HG02840 (cell line): ENCODE measurements around the gene STK38L.

Source experiments
- ATAC-seq: cut with Tn5 transposase; IDR thresholded peaks from one replicate; pipeline ENCODE4 v1.9.1; 2021; ENCODE audit warnings: mild to moderate bottlenecking, moderate library complexity, moderate number of reproducible peaks; ENCODE audit not compliant: unreplicated experiment, low FRiP score

STK38L gene

DNA sequence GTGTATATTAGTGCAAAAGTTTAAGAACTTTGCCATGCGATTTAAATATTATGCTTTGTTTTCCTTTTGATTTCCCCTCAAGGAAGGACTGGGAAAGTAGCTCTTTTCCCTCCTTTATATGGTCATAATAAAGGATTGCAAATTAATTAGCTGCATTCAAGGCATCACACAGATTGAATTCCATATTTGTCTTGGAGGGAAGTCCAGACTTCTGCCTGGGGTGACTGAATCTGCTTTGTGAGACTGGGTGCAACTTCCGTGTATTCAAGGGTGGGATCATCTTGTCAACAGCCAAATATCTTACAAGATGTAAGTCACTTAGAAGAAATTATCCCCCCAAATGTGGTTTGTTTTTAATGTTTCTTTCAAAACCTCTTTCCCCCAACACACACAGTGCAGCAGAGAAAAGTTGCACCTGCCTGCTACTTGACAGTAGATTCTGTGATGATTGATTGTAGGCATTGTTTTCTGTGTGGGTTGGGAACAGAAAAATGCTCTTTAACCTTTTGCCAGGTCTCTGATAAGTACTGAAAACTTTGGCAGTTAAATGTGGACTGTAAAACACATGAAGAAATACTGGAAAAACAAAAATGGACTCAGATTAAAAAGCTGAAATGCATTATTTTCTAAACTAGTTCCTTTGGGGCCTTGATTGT, 28.4 kb downstream of the STK38L start:
- ATAC-seq: no peak

DNA sequence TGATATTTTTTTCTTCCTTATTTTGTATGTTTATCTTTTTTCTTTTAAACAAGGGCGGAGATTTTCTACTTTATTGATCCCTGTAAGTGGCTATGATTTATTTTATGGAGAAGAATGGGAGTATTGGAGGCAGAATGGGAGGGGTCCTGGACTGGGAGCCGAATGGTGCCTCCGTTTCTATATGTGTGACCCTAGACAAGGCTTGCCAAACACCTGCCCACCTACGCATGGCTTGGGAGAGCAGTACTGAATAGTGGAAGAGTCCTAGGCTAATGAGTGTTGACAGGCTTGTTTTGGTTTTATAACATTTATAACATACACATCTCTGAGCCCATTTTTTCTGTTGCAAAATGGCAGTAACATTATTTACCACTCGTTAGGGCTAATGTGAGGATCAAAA, 29.0 kb downstream of the STK38L start:
- no peak for ATAC-seq

GRCh38 chr12:27274706-27275105, 30.6 kb downstream of the STK38L start:
- no peak for ATAC-seq

DNA sequence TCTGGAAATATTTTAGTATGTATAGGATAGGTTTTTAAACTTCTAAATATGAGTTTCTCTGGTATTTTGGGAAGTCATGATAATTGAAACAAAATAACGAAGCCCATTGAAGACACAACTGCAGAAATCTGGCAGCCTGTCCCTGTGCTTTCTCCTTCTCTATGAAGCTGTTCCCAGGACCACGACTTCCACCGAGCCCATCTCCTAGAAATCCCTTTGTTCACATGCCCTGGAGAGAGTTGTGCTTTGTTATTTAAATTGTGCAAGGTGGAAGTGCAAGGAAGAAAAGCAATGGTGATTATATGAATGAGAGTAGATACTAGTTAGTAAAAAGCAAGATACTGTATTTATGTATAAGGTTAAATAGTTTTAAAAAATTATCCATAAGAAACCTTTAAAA, 32.2 kb downstream of the STK38L start:
- ATAC-seq: no peak

GRCh38 chr12:27277846-27278260, 33.8 kb downstream of the STK38L start:
- ATAC-seq: peak; percentile 82

- ATAC-seq: no peak
Measured at GRCh38 chr12:27279826-27280225, 35.7 kb downstream of the STK38L start.

DNA sequence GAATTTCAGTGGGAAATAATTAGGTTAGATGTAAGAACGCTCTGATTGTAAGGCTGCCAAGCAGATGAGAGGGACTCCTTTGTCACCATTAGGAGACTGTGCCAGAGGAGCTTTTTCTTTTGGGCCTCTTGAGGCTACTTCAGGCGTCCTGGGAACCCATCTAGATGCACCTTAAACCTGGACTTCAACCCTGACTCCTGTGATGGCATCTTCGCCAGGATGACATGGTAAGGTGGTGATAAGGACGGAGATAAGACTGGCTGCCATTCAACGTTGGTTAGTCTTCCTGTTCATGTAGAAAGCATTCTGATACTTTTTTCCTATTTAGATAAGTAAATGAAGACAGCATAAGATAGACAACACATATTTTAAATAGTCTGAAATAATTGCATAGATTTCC, 36.3 kb downstream of the STK38L start:
- no peak for ATAC-seq

DNA sequence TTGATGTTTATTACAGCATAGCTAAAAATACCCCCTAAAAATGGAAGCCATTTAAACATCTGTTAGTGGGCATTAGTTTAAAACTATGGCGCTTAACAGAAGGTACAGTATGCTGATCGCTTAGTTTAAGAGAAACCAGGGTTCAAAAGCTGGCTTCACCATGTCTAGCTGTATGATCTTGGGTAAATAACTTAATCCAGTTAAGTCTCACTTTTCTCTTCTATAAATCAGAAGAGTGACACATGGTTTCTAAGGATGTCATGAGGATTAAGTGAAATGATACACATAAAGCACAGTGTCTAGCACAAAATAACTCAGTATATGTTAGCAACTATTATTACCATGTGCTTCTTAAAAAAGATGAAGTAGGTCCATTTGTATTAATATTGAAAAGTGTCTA, 38.7 kb downstream of the STK38L start:
- ATAC-seq: no peak

- ATAC-seq: no peak
Measured at GRCh38 chr12:27284021-27284420, 39.9 kb downstream of the STK38L start.

DNA sequence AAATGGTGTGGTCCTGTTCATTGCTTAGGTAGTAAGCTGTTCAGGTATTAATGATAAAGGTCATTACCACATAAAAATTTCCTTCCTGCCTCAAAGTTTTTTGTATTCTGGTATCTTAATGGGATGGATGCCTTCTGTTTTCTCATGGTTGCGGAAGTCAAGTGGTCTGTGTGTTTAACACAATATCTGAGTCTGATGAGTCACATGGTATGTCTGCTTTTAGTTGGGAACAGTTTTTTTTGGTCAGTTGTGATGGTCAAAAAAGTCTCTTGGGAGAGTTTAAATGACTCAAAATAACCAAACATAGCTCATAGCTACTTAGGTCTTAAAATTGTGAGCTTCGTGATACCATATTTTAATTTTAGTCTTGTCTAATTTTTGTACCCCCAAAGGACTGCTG, 40.7 kb downstream of the STK38L start:
- ATAC-seq: no peak

DNA sequence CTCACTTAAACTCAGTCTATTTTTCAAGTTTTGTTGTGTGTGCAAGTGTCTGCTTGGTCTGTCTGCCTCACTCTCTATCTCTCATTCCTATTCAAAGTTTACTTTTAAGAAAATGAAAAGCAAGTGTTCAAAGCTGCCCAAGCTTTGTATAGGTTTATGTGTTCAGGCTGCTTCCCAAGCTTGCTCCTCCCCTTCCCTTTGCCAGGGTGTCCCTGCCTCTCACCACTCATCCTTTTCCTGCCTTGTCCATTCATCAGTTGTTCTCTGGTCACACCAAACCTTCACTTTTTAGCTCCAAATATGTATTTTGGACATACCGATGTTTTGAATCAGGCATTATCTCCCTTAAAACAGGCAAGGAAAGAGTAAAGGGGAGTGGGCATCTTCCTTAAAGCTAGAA, 41.3 kb downstream of the STK38L start:
- no peak for ATAC-seq

GRCh38 chr12:27289414-27289813, 45.3 kb downstream of the STK38L start:
- no peak for ATAC-seq

DNA sequence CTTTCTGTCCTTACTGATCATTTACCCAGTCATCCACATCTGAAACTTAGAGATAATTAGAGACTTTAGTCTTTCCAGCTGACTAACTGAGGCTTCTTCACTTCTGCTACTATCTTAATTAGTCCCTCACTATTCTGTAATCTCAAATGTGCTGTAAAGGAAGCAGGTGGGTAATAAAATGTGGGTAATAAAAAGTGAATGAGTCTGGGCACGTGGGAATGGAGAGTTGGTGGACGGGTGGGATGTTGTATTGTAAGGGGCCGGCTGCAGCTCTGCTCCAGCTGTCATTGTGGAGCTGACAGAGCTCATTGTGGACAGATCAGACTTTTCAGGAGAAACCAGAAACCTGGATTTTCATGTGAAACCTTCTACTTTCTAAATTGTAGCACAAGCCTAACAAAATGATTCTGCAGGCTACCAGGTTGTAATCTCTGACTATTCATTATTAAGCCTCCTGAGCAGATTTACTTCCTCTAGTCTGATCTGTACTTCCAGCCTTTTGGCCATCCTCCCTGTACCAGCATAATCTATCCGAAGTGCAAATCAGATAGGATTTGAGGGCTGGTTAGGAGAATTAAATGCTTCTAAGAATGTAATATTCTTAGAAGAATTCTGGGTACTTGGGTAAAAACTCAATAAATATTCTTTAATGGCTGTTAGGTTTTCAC, 46.5 kb downstream of the STK38L start:
- no peak for ATAC-seq

GRCh38 chr12:27291862-27292261, 47.8 kb downstream of the STK38L start:
- ATAC-seq: no peak

DNA sequence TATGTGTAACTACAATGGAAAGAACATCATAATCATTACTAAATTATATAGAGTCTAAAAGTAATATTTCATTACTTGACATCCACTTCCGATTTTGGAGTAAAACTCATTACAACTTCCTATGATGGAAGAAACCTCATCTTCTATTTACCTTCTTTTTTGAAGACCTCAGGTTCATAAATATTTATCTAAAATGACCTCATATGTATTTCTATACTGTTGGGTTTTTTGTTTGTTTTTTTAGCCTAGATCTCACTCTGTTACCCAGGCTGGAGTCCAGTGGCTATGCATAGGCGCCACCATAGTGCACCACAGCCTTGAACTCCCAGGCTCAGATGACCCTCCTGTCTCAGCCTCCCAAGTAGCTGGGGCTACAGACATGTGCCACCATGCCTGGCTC, 48.6 kb downstream of the STK38L start:
- no peak for ATAC-seq

GRCh38 chr12:27293463-27293862, 49.4 kb downstream of the STK38L start:
- no peak for ATAC-seq

GRCh38 chr12:27296674-27297073, 52.6 kb downstream of the STK38L start:
- ATAC-seq: no peak

- no peak for ATAC-seq
Measured at GRCh38 chr12:27297566-27297965, 53.5 kb downstream of the STK38L start.

- ATAC-seq: no peak
Measured at GRCh38 chr12:27299102-27299501, 55.0 kb downstream of the STK38L start.

DNA sequence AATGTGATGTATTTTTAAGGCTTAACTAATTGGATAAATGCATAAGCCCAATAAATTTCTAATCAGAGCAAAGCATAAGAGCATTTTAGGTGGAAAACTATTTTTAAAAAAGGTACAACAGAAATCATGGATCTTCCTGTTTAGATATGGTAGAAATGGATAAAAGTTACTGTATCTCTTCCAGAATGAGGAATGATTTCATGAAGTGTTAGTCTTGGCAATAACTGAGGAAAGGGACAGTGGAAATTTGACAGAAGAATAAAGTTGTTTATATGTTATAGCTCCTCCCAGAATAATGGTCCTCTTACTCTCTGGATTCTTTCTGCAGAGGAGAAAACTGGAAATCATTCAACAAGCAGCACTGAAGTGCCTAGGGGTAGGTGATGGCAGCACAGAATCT, 56.1 kb downstream of the STK38L start:
- ATAC-seq: no peak

- ATAC-seq: no peak
Measured at GRCh38 chr12:27303139-27304111, 59.3 kb downstream of the STK38L start.
